Smooth muscle cell (in vitro differentiated cells): ENCODE measurements around the gene HSPA2. TPM values are rescaled to one million over a fixed set of nuclear protein-coding genes. Genes with fewer than 3 reads are reported as not detected.

Source experiments
- DNase-seq: peaks from one replicate; lab custom pipeline; 2025; ENCODE audit not compliant: unreplicated experiment; lab: John Stamatoyannopoulos, UW
- H2AFZ ChIP-seq: fragments of 200-600 bp; sonication (generic); 2 replicates; pipeline ENCODE4 v1.6.0; 2016; ENCODE audit warnings: antibody characterized with exemption, low read depth, mild to moderate bottlenecking
- H3F3A ChIP-seq: fragments of 200-600 bp; sonication (generic); 2 replicates; pipeline ENCODE4 v1.6.0; 2017; ENCODE audit warnings: antibody characterized with exemption, low read depth
- H3K27ac ChIP-seq: fragments of 200-600 bp; sonication (generic); 2 replicates; pipeline ENCODE4 v1.5.1; 2016; ENCODE audit warnings: low read depth, mild to moderate bottlenecking
- H3K27me3 ChIP-seq: fragments of 200-600 bp; sonication (generic); 2 replicates; pipeline ENCODE4 v1.6.1; 2016; ENCODE audit warnings: low read depth, mild to moderate bottlenecking
- H3K36me3 ChIP-seq: fragments of 200-600 bp; sonication (generic); 2 replicates; pipeline ENCODE4 v1.5.1; 2016; ENCODE audit warnings: low read depth
- H3K4me1 ChIP-seq: fragments of 200-600 bp; sonication (generic); 2 replicates; pipeline ENCODE4 v1.5.1; 2016; ENCODE audit warnings: low read depth
- H3K4me2 ChIP-seq: fragments of 200-600 bp; sonication (generic); 2 replicates; pipeline ENCODE4 v1.6.0; 2016; ENCODE audit warnings: mild to moderate bottlenecking
- H3K4me3 ChIP-seq: fragments of 200-600 bp; sonication (generic); 2 replicates; pipeline ENCODE4 v1.5.1; 2016; ENCODE audit warnings: mild to moderate bottlenecking
- H3K79me2 ChIP-seq: fragments of 200-600 bp; sonication (generic); 2 replicates; pipeline ENCODE4 v1.6.0; 2016; ENCODE audit warnings: low read depth, mild to moderate bottlenecking
- H3K9ac ChIP-seq: fragments of 200-600 bp; sonication (generic); 2 replicates; pipeline ENCODE4 v1.6.0; 2016; ENCODE audit warnings: low read depth
- H3K9me3 ChIP-seq: fragments of 200-600 bp; sonication (generic); replicated peaks from 2 replicates; pipeline ENCODE4 v1.5.1; 2016; ENCODE audit warnings: low read depth
- H4K20me1 ChIP-seq: fragments of 200-600 bp; sonication (generic); 2 replicates; pipeline ENCODE4 v1.6.0; 2016; ENCODE audit warnings: low read depth
- WGBS: methylation state at CpG from one replicate; pipeline ENCODE4 v1.1.7; 2016; ENCODE audit warnings: low lambda C conversion rate; 5-methylcytosine and 5-hydroxymethylcytosine counted together
- polyA plus RNA-seq: library from polyadenylated mRNA; unstranded; fragments of >200 nt; fragmentation: Nextera tagmentation; extraction: Ambion mirVana; gene quantifications from 2 replicates; pipeline ENCODE4 v1.2.1, GENCODE V29; 2016
- total RNA-seq: library from RNA; depleted of rRNA; stranded (reverse); fragments of >200 nt; gene quantifications from 2 replicates; pipeline ENCODE4 v1.2.3, GENCODE V29; 2014
- TF ChIP-seq, protein P1 (sequence below): fragments of 200-600 bp; sonication (generic); IDR thresholded peaks from 2 replicates; pipeline ENCODE4 v1.5.1; 2017; ENCODE audit warnings: borderline replicate concordance, mild to moderate bottlenecking, antibody characterized with exemption; ENCODE audit not compliant: insufficient read depth, poor library complexity, severe bottlenecking

The HSPA2 gene
- total and polyA plus RNA-seq, 2 experiments from 2014 or later = 3.4 to 5.2 TPM

DNA sequence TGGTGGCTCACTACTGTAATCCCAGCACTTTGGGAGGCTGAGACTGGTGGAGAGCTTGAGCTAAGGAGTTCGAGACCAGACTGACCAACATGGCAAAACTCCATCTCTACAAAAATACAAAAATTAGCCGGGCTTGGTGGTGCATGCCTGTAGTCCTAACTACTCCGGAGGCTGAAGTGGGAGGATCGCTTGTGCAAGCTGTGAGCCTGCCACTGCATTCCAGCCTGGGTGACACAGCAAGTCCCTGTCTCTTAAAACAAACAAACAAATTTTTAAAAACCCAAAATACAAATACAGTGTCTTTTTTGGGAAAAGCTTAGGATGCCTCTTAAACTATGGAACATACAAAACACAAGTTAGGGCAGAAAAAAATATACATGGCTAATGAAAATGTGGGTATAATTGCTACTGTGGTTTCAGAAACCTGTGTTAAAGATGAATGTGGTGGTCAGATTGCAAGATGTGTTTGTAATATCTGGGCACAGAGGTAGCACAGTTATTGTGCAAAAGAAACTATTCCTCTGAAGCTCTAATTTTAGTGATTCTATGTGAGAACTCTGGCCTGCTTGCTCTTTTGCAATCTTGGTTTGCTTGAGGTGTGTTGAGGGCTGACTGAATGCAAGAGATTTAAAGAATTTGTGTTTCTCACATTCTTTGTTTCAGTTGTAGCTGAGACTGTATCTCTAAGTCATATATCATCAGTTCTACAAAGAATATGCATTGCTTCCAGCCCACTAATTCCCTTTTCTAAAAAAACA is 3.9 kb upstream of the HSPA2 start:
- no peaks in the 10 kb centered on the region for H3K79me2 ChIP-seq
- no peaks in the 10 kb centered on the region for H3K27me3 ChIP-seq
- WGBS = 32% methylated on average over 4 of the region's 4 CpGs
- peaks cover 12% of the 10 kb centered on the region for H3K4me1 ChIP-seq
- no peak overlapping the region for H2AFZ ChIP-seq
- H3K9me3 ChIP-seq = no peaks in the 10 kb centered on the region
- peak overlapping the region; percentile 45 for H3K4me2 ChIP-seq
- no peak overlapping the region for H3K4me3 ChIP-seq
- H3F3A ChIP-seq = peaks cover 25% of the 10 kb centered on the region
- no peaks in the 10 kb centered on the region for H4K20me1 ChIP-seq
- TF ChIP-seq, protein P1, sequence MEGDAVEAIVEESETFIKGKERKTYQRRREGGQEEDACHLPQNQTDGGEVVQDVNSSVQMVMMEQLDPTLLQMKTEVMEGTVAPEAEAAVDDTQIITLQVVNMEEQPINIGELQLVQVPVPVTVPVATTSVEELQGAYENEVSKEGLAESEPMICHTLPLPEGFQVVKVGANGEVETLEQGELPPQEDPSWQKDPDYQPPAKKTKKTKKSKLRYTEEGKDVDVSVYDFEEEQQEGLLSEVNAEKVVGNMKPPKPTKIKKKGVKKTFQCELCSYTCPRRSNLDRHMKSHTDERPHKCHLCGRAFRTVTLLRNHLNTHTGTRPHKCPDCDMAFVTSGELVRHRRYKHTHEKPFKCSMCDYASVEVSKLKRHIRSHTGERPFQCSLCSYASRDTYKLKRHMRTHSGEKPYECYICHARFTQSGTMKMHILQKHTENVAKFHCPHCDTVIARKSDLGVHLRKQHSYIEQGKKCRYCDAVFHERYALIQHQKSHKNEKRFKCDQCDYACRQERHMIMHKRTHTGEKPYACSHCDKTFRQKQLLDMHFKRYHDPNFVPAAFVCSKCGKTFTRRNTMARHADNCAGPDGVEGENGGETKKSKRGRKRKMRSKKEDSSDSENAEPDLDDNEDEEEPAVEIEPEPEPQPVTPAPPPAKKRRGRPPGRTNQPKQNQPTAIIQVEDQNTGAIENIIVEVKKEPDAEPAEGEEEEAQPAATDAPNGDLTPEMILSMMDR = no peak
- DNase-seq = no peak
- peak overlapping the region; percentile 60 for H3K27ac ChIP-seq
- H3K9ac ChIP-seq = no peak overlapping the region
- no peaks in the 10 kb centered on the region for H3K36me3 ChIP-seq

DNA sequence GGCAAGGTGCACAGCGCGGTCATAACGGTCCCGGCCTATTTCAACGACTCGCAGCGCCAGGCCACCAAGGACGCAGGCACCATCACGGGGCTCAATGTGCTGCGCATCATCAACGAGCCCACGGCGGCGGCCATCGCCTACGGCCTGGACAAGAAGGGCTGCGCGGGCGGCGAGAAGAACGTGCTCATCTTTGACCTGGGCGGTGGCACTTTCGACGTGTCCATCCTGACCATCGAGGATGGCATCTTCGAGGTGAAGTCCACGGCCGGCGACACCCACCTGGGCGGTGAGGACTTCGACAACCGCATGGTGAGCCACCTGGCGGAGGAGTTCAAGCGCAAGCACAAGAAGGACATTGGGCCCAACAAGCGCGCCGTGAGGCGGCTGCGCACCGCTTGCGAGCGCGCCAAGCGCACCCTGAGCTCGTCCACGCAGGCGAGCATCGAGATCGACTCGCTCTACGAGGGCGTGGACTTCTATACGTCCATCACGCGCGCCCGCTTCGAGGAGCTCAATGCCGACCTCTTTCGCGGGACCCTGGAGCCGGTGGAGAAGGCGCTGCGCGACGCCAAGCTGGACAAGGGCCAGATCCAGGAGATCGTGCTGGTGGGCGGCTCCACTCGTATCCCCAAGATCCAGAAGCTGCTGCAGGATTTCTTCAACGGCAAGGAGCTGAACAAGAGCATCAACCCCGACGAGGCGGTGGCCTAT is 875 bp downstream of the HSPA2 start:
- H3K27me3 ChIP-seq = no peaks in the 10 kb centered on the region
- no peaks in the 10 kb centered on the region for H4K20me1 ChIP-seq
- H3K4me3 ChIP-seq = no peak overlapping the region
- 99% methylated on average over 61 of the region's 73 CpGs for WGBS
- no peaks in the 10 kb centered on the region for H3K36me3 ChIP-seq
- no peaks in the 10 kb centered on the region for H3K79me2 ChIP-seq
- no peak for DNase-seq
- peaks cover 17% of the 10 kb centered on the region for H3F3A ChIP-seq
- H3K4me1 ChIP-seq = peaks cover 21% of the 10 kb centered on the region
- H2AFZ ChIP-seq = no peak overlapping the region
- H3K27ac ChIP-seq = no peak overlapping the region
- no peak overlapping the region for H3K4me2 ChIP-seq
- TF ChIP-seq, protein P1 = no peak
- H3K9me3 ChIP-seq = no peaks in the 10 kb centered on the region
- H3K9ac ChIP-seq = no peak overlapping the region

DNA sequence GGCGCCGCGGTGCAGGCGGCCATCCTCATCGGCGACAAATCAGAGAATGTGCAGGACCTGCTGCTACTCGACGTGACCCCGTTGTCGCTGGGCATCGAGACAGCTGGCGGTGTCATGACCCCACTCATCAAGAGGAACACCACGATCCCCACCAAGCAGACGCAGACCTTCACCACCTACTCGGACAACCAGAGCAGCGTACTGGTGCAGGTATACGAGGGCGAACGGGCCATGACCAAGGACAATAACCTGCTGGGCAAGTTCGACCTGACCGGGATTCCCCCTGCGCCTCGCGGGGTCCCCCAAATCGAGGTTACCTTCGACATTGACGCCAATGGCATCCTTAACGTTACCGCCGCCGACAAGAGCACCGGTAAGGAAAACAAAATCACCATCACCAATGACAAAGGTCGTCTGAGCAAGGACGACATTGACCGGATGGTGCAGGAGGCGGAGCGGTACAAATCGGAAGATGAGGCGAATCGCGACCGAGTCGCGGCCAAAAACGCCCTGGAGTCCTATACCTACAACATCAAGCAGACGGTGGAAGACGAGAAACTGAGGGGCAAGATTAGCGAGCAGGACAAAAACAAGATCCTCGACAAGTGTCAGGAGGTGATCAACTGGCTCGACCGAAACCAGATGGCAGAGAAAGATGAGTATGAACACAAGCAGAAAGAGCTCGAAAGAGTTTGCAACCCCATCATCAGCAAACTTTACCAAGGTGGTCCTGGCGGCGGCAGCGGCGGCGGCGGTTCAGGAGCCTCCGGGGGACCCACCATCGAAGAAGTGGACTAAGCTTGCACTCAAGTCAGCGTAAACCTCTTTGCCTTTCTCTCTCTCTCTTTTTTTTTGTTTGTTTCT is 1.7 kb downstream of the HSPA2 start:
- no peak for DNase-seq
- H3K36me3 ChIP-seq = no peaks in the 10 kb centered on the region
- no peak overlapping the region for H3K27ac ChIP-seq
- H3K4me3 ChIP-seq = no peak overlapping the region
- H3K4me1 ChIP-seq = peaks cover 14% of the 10 kb centered on the region
- H3K27me3 ChIP-seq = no peaks in the 10 kb centered on the region
- H2AFZ ChIP-seq = no peak overlapping the region
- H3K79me2 ChIP-seq = no peaks in the 10 kb centered on the region
- H3K4me2 ChIP-seq = no peak overlapping the region
- H3K9me3 ChIP-seq = no peaks in the 10 kb centered on the region
- H3F3A ChIP-seq = peaks cover 10% of the 10 kb centered on the region
- no peaks in the 10 kb centered on the region for H4K20me1 ChIP-seq
- TF ChIP-seq, protein P1 = no peak
- no peak overlapping the region for H3K9ac ChIP-seq
- 94% methylated on average over 61 of the region's 61 CpGs for WGBS
